H9 (cell line): Measurements from ENCODE around the gene LMX1B. TPM values are rescaled to one million over a fixed set of nuclear protein-coding genes. Genes with fewer than 3 reads are reported as not detected.

Experiments used
- DNase-seq: peaks from one replicate; pipeline ENCODE4 v3.0.0-alpha.2; 2017
- H2AFZ ChIP-seq: one replicate; pipeline ENCODE4 v1.6.1; 2013; ENCODE audit warnings: mild to moderate bottlenecking, low read length, control low read depth, moderate library complexity
- H2AK5ac ChIP-seq: 2 replicates; pipeline ENCODE4 v1.6.1; 2013; ENCODE audit warnings: low read length, control low read depth, mixed read lengths; ENCODE audit not compliant: insufficient read length
- H2BK120ac ChIP-seq: one replicate; pipeline ENCODE4 v1.6.1; 2013; ENCODE audit warnings: low read depth, mild to moderate bottlenecking, low read length, control low read depth, inconsistent platforms; ENCODE audit not compliant: poor library complexity, severe bottlenecking
- H2BK12ac ChIP-seq: 2 replicates; pipeline ENCODE4 v1.6.1; 2013; ENCODE audit warnings: low read length, control low read depth, mixed read lengths, low read depth; ENCODE audit not compliant: insufficient read length
- H2BK15ac ChIP-seq: 2 replicates; pipeline ENCODE4 v1.6.1; 2013; ENCODE audit warnings: low read depth, low read length, control low read depth
- H2BK20ac ChIP-seq: one replicate; pipeline ENCODE4 v1.6.1; 2013; ENCODE audit warnings: low read depth, mild to moderate bottlenecking, low read length, control low read depth, inconsistent platforms; ENCODE audit not compliant: poor library complexity, severe bottlenecking
- H2BK5ac ChIP-seq: 2 replicates; pipeline ENCODE4 v1.6.1; 2013; ENCODE audit warnings: low read length, control low read depth, mixed read lengths; ENCODE audit not compliant: insufficient read length
- H3K14ac ChIP-seq: 2 replicates; pipeline ENCODE4 v1.6.1; 2013; ENCODE audit warnings: low read length, control low read depth; ENCODE audit not compliant: insufficient read depth
- H3K18ac ChIP-seq: 2 replicates; pipeline ENCODE4 v1.6.1; 2013; ENCODE audit warnings: low read depth, mild to moderate bottlenecking, mixed read lengths, low read length, control low read depth; ENCODE audit not compliant: insufficient read length
- H3K23ac ChIP-seq: 2 replicates; pipeline ENCODE4 v1.6.1; 2013; ENCODE audit warnings: low read length, control low read depth, mixed read lengths, low read depth; ENCODE audit not compliant: insufficient read length
- H3K23me2 ChIP-seq: 2 replicates; pipeline ENCODE4 v1.6.1; 2013; ENCODE audit warnings: low read depth, mild to moderate bottlenecking, mixed read lengths, low read length, control low read depth; ENCODE audit not compliant: insufficient read length, poor library complexity, severe bottlenecking
- H3K27ac ChIP-seq: 2 replicates; pipeline ENCODE4 v1.5.1; 2013; ENCODE audit warnings: low read length, control low read depth, mixed read lengths, low read depth; ENCODE audit not compliant: insufficient read length
- H3K27me3 ChIP-seq: 2 replicates; pipeline ENCODE4 v1.6.1; 2013; ENCODE audit warnings: low read length, control low read depth, inconsistent platforms; ENCODE audit not compliant: insufficient read depth
- H3K4ac ChIP-seq: 2 replicates; pipeline ENCODE4 v1.6.1; 2013; ENCODE audit warnings: low read depth, mild to moderate bottlenecking, control low read depth, inconsistent platforms, low read length, moderate library complexity
- H3K4me1 ChIP-seq: 2 replicates; pipeline ENCODE4 v1.6.1; 2013; ENCODE audit warnings: low read length, control low read depth, inconsistent platforms; ENCODE audit not compliant: insufficient read depth
- H3K4me2 ChIP-seq: 2 replicates; pipeline ENCODE4 v1.6.1; 2013; ENCODE audit warnings: low read length, control low read depth, mixed read lengths; ENCODE audit not compliant: insufficient read length, insufficient read depth
- H3K56ac ChIP-seq: 2 replicates; pipeline ENCODE4 v1.6.1; 2013; ENCODE audit warnings: low read depth, mild to moderate bottlenecking, mixed read lengths, low read length, control low read depth; ENCODE audit not compliant: insufficient read length
- H3K79me1 ChIP-seq: 2 replicates; pipeline ENCODE4 v1.6.1; 2013; ENCODE audit warnings: low read depth, mild to moderate bottlenecking, moderate library complexity, low read length, control low read depth, inconsistent platforms; ENCODE audit not compliant: insufficient read depth, poor library complexity, severe bottlenecking
- H3K79me2 ChIP-seq: 2 replicates; pipeline ENCODE4 v1.6.1; 2013; ENCODE audit warnings: low read length, control low read depth, inconsistent platforms; ENCODE audit not compliant: insufficient read depth
- H3K9ac ChIP-seq: 2 replicates; pipeline ENCODE4 v1.6.1; 2013; ENCODE audit warnings: low read length, control low read depth, mixed read lengths; ENCODE audit not compliant: insufficient read length; ENCODE audit errors: extremely low read depth
- H3K9me3 ChIP-seq: one replicate; pipeline ENCODE4 v1.6.1; 2013; ENCODE audit warnings: low read depth, low read length, inconsistent platforms; ENCODE audit not compliant: control insufficient read depth
- H3T11ph ChIP-seq: one replicate; pipeline ENCODE4 v1.6.1; 2013; ENCODE audit warnings: mild to moderate bottlenecking, low read length, control low read depth, inconsistent platforms
- H4K20me1 ChIP-seq: one replicate; pipeline ENCODE4 v1.6.1; 2013; ENCODE audit not compliant: control insufficient read depth, insufficient read length, insufficient read depth
- H4K5ac ChIP-seq: 2 replicates; pipeline ENCODE4 v1.6.1; 2013; ENCODE audit warnings: low read depth, mild to moderate bottlenecking, mixed read lengths, low read length, control low read depth; ENCODE audit not compliant: insufficient read length
- H4K8ac ChIP-seq: replicated peaks from 2 replicates; pipeline ENCODE4 v1.6.1; 2013; ENCODE audit warnings: low read length, control low read depth, mixed read lengths, low read depth; ENCODE audit not compliant: insufficient read length
- H4K91ac ChIP-seq: 2 replicates; pipeline ENCODE4 v1.6.1; 2013; ENCODE audit warnings: low read depth, mild to moderate bottlenecking, moderate library complexity, mixed read lengths, low read length, control low read depth; ENCODE audit not compliant: insufficient read length
- H3K27ac Mint-ChIP-seq, 3 experiments: 2 replicates in 2 of 3; 3 replicates in 1 of 3; pipeline ENCODE4 v1.8.0; 2020 to 2021; ENCODE audit warnings: mixed read lengths in 3 of 3, mild to moderate bottlenecking in 1 of 3, moderate library complexity in 1 of 3
- H3K27me3 Mint-ChIP-seq: 2 replicates; pipeline ENCODE4 v1.8.0; 2021; ENCODE audit warnings: low read depth, mild to moderate bottlenecking, moderate library complexity, mixed read lengths
- H3K36me3 Mint-ChIP-seq, 3 experiments: 2 replicates in 2 of 3; 3 replicates in 1 of 3; pipeline ENCODE4 v1.8.0; 2020 to 2021; ENCODE audit warnings: low read depth in 3 of 3, mixed read lengths in 3 of 3; ENCODE audit not compliant: insufficient read depth in 1 of 3
- H3K4me1 Mint-ChIP-seq, 2 experiments: 2 replicates each; pipeline ENCODE4 v1.8.0; 2020; ENCODE audit warnings: mixed read lengths in 2 of 2
- H3K4me3 Mint-ChIP-seq, 2 experiments: 2 replicates in 1 of 2; 3 replicates in 1 of 2; pipeline ENCODE4 v1.8.0; 2020 to 2021; ENCODE audit warnings: mild to moderate bottlenecking in 2 of 2, mixed read lengths in 2 of 2, moderate library complexity in 1 of 2
- H3K9me3 Mint-ChIP-seq, 2 experiments: 2 replicates in 1 of 2; 3 replicates in 1 of 2; pipeline ENCODE4 v1.8.0; 2020; ENCODE audit warnings: mild to moderate bottlenecking in 2 of 2, mixed read lengths in 2 of 2, moderate library complexity in 1 of 2
- CTCF ChIP-seq: fragments of 200-600 bp; sonication (generic); conservative IDR thresholded peaks from 3 replicates; pipeline ENCODE4 v1.8.0; 2021; ENCODE audit warnings: antibody characterized with exemption, mild to moderate bottlenecking
- WGBS: extraction: QIAGEN DNeasy Blood & Tissue Kit; methylation state at CpG from one replicate; pipeline ENCODE4 v1.1.7; 2013; ENCODE audit warnings: missing lambda C conversion rate, low lambda C conversion rate, mixed read lengths; ENCODE audit not compliant: insufficient read length; ENCODE audit errors: extremely low coverage; 5-methylcytosine and 5-hydroxymethylcytosine counted together
- total RNA-seq: library from RNA; stranded (reverse); gene quantifications from 2 replicates; pipeline ENCODE4 v1.2.1, GENCODE V29; 2021

Gene LMX1B
- total RNA-seq, 1 experiment from 2014 or later = 0.85 TPM

GRCh38 chr9:126565336-126566128 lies 48.2 kb upstream of the LMX1B start:
- Histone ChIP-seq H3K79me1 (no peaks in the 10 kb centered on the region), H4K8ac (no peak overlapping the region), H2AFZ (no peak overlapping the region), H3K4ac (no peak overlapping the region), H2BK20ac (no peak overlapping the region), H3K27me3 (no peaks in the 10 kb centered on the region), H2BK12ac (no peak overlapping the region), H3K4me1 (no peaks in the 10 kb centered on the region), H3K9me3 (no peaks in the 10 kb centered on the region), H3K4me2 (no peak overlapping the region), H2BK5ac (no peak overlapping the region), H3K27ac (no peak overlapping the region), H3K14ac (no peak overlapping the region), H2BK120ac (no peak overlapping the region), H3T11ph (no peak overlapping the region), H3K9ac (no peak overlapping the region), H2BK15ac (no peak overlapping the region), H3K79me2 (no peaks in the 10 kb centered on the region), H3K23me2 (no peaks in the 10 kb centered on the region), H4K91ac (no peak overlapping the region), H4K5ac (no peak overlapping the region), H3K18ac (no peak overlapping the region), H3K23ac (no peak overlapping the region), H2AK5ac (no peak overlapping the region), H4K20me1 (no peaks in the 10 kb centered on the region), H3K56ac (no peak overlapping the region)
- Mint-ChIP-seq H3K27me3 (peaks cover 54% of the 10 kb centered on the region), H3K4me1 (no peaks in the 10 kb centered on the region), H3K4me3 (no peak overlapping the region; a peak in 1 of 5 replicates), H3K36me3 (no peaks in the 10 kb centered on the region), H3K27ac (no peak overlapping the region), H3K9me3 (no peaks in the 10 kb centered on the region)
- no peak for DNase-seq
- no CpG with 5 or more reads among the region's 11 CpGs for WGBS
- no peak for TF ChIP-seq CTCF
